ENCODE measurements around the gene MACROD2.

The MACROD2 gene

GRCh38 chr20:15411781-15412180 lies 1416.5 kb downstream of the MACROD2 start:
- H3K4me3 ChIP-seq (replicated peaks; ENCODE audit: low read depth, low read length), result no peak overlapping the region
- no peak for TF ChIP-seq CTCF (IDR thresholded peaks at IDR 0.05; ENCODE audit: low read depth, low read length, missing control alignments)
- no peak for DNase-seq (ENCODE audit: extremely low read depth, low read depth)

GRCh38 chr20:15415908-15416307 lies 1420.6 kb downstream of the MACROD2 start:
- H3K4me3 ChIP-seq (replicated peaks; ENCODE audit: low read depth, low read length), result no peak overlapping the region
- no peak for DNase-seq (ENCODE audit: extremely low read depth, low read depth)
- no peak for TF ChIP-seq CTCF (IDR thresholded peaks at IDR 0.05; ENCODE audit: low read depth, low read length, missing control alignments)

- no peak for DNase-seq (ENCODE audit: extremely low read depth, low read depth)
- TF ChIP-seq CTCF (IDR thresholded peaks at IDR 0.05; ENCODE audit: low read depth, low read length, missing control alignments), result no peak
- H3K4me3 ChIP-seq (replicated peaks; ENCODE audit: low read depth, low read length), result no peak overlapping the region
Measured at GRCh38 chr20:15419856-15420255, 1424.5 kb downstream of the MACROD2 start.

GRCh38 chr20:15422966-15423365 lies 1427.7 kb downstream of the MACROD2 start:
- no peak overlapping the region for H3K4me3 ChIP-seq (replicated peaks; ENCODE audit: low read depth, low read length)
- no peak for TF ChIP-seq CTCF (IDR thresholded peaks at IDR 0.05; ENCODE audit: low read depth, low read length, missing control alignments)
- no peak for DNase-seq (ENCODE audit: extremely low read depth, low read depth)

GRCh38 chr20:15439551-15439950 lies 1444.2 kb downstream of the MACROD2 start:
- DNase-seq (ENCODE audit: extremely low read depth, low read depth), result no peak
- H3K4me3 ChIP-seq (replicated peaks; ENCODE audit: low read depth, low read length), result no peak overlapping the region
- no peak for TF ChIP-seq CTCF (IDR thresholded peaks at IDR 0.05; ENCODE audit: low read depth, low read length, missing control alignments)

GRCh38 chr20:15440049-15440820 lies 1444.9 kb downstream of the MACROD2 start:
- no peak for DNase-seq (ENCODE audit: extremely low read depth, low read depth)

More at GRCh38 chr20:15440049-15440820, 1444.9 kb downstream of the MACROD2 start:
- no peak overlapping the region for H3K4me3 ChIP-seq (replicated peaks; ENCODE audit: low read depth, low read length)
- no peak for TF ChIP-seq CTCF (IDR thresholded peaks at IDR 0.05; ENCODE audit: low read depth, low read length, missing control alignments)

Data from HFF-Myc (cell line).